ENCODE measurements around the gene ADSL. TPM values are rescaled to one million over a fixed set of nuclear protein-coding genes. Genes with fewer than 3 reads are reported as not detected.

Gene ADSL
- total RNA-seq, 1 donor from 2014 or later, result 128 TPM

- no peak for TF ChIP-seq CTCF (conservative IDR thresholded peaks at IDR 0.05; ENCODE audit: low read depth, low read length)
- H3K4me3 ChIP-seq (ENCODE audit: low read depth, low read length), result no peak overlapping the region
- DNase-seq (ENCODE audit: low read depth), result no peak
These were observed 18.1 kb downstream of the ADSL start for GRCh38 chr22:40364431-40364830.

- no peak for TF ChIP-seq CTCF (conservative IDR thresholded peaks at IDR 0.05; ENCODE audit: low read depth, low read length)
These were observed 19.8 kb downstream of the ADSL start for GRCh38 chr22:40366068-40366467.

DNA sequence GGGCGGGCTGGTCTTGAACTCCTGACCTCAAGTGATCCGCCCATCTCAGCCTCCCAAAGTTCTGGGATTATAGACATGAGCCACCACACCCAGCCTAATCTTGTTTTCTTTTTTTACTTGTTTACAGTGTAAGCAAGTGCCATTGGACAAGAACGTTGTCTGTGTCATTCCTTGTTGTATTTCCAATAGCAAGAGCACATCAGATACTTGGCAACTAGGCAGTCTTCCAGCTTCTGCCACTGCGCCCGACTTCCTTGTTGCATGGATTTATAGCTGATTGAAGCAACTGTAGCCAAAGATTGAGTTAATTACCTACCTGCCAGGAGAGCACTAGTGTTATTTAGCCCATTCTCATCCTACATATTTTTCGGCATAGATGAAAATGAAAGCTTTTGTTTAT, 21.0 kb downstream of the ADSL start:
- TF ChIP-seq CTCF (conservative IDR thresholded peaks at IDR 0.05; ENCODE audit: low read depth, low read length), result no peak
- no peak overlapping the region for H3K4me3 ChIP-seq (ENCODE audit: low read depth, low read length)
- DNase-seq (ENCODE audit: low read depth), result no peak

More at GRCh38 chr22:40366068-40366467, 19.8 kb downstream of the ADSL start:
- no peak overlapping the region for H3K4me3 ChIP-seq (ENCODE audit: low read depth, low read length)
- DNase-seq (ENCODE audit: low read depth), result no peak

GRCh38 chr22:40368016-40368415, 21.7 kb downstream of the ADSL start:
- H3K4me3 ChIP-seq (ENCODE audit: low read depth, low read length), result no peak overlapping the region
- TF ChIP-seq CTCF (conservative IDR thresholded peaks at IDR 0.05; ENCODE audit: low read depth, low read length), result no peak
- no peak for DNase-seq (ENCODE audit: low read depth)

GRCh38 chr22:40368836-40369235, 22.5 kb downstream of the ADSL start:
- H3K4me3 ChIP-seq (ENCODE audit: low read depth, low read length), result no peak overlapping the region
- no peak for TF ChIP-seq CTCF (conservative IDR thresholded peaks at IDR 0.05; ENCODE audit: low read depth, low read length)
- no peak for DNase-seq (ENCODE audit: low read depth)

- no peak overlapping the region for H3K4me3 ChIP-seq (ENCODE audit: low read depth, low read length)
- TF ChIP-seq CTCF (conservative IDR thresholded peaks at IDR 0.05; ENCODE audit: low read depth, low read length), result no peak
- no peak for DNase-seq (ENCODE audit: low read depth)
These were observed 28.3 kb downstream of the ADSL start for GRCh38 chr22:40374567-40374966.

- DNase-seq (ENCODE audit: low read depth), result no peak
- H3K4me3 ChIP-seq (ENCODE audit: low read depth, low read length), result no peak overlapping the region
- TF ChIP-seq CTCF (conservative IDR thresholded peaks at IDR 0.05; ENCODE audit: low read depth, low read length), result no peak
These were observed 29.8 kb downstream of the ADSL start for GRCh38 chr22:40376149-40376548.

Measured in epithelial cell of proximal tubule (primary cell).